Activated CD4-positive, alpha-beta T cell treated with anti-CD3 and anti-CD28 coated beads, Interleukin-2, amount 10 ng/mL, durations not matched to agents 24 days and 14 days (primary cell): Measurements from ENCODE around the gene TTC23L. TPM values are rescaled to one million over a fixed set of nuclear protein-coding genes. Genes with fewer than 3 reads are reported as not detected.

ENCODE experiments used
- DNase-seq: peaks from one replicate; pipeline ENCODE4 v3.0.0; 2022
- H3K27ac Mint-ChIP-seq: one replicate; pipeline ENCODE4 v1.8.0; 2022; ENCODE audit warnings: mild to moderate bottlenecking, mixed read lengths
- H3K27me3 Mint-ChIP-seq: one replicate; pipeline ENCODE4 v1.8.0; 2022; ENCODE audit warnings: mixed read lengths
- H3K36me3 Mint-ChIP-seq: one replicate; pipeline ENCODE4 v1.8.0; 2022; ENCODE audit warnings: low read depth, mild to moderate bottlenecking, mixed read lengths
- H3K4me1 Mint-ChIP-seq: one replicate; pipeline ENCODE4 v1.8.0; 2021; ENCODE audit warnings: mixed read lengths
- H3K4me3 Mint-ChIP-seq: one replicate; pipeline ENCODE4 v1.8.0; 2022; ENCODE audit warnings: mild to moderate bottlenecking, moderate library complexity, mixed read lengths
- H3K9me3 Mint-ChIP-seq: one replicate; pipeline ENCODE4 v1.8.0; 2021; ENCODE audit warnings: mixed read lengths
- intact Hi-C: fragments of 100-400 bp; cut with micrococcal nuclease; formaldehyde crosslinking; loops from one replicate; pipeline ENCODE4 v1.15.1; 2023
- total RNA-seq: library from RNA; stranded (reverse); gene quantifications from 2 replicates; pipeline ENCODE4 v1.2.3, GENCODE V29; 2022

The TTC23L gene
- total RNA-seq, 1 donor from 2014 or later: not detected

DNA sequence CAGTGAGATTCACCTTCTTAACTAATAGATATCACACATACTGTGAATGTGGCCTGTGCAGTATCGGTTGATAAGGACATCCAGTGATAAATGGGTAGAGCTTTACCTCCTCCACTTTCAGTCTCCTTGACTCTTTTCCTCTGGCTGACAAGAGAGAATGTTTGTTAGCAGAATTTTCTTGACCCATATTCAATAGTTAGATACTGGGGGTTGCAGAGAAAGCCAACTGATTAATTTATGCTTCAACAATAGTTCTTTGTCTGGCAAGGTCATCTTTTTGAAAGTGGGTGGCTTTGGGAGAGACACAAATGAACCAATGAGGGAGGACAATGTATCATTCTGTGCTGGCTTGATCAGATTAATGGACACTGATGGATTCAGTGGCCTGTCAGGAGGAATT is 30.3 kb downstream of the TTC23L start:
- intact Hi-C loops: no loop called here
- Mint-ChIP-seq H3K27ac (no peak overlapping the region), H3K4me3 (no peak overlapping the region), H3K9me3 (no peaks in the 10 kb centered on the region), H3K4me1 (no peaks in the 10 kb centered on the region), H3K36me3 (no peaks in the 10 kb centered on the region), H3K27me3 (peaks cover 9% of the 10 kb centered on the region)
- DNase-seq: no peak

DNA sequence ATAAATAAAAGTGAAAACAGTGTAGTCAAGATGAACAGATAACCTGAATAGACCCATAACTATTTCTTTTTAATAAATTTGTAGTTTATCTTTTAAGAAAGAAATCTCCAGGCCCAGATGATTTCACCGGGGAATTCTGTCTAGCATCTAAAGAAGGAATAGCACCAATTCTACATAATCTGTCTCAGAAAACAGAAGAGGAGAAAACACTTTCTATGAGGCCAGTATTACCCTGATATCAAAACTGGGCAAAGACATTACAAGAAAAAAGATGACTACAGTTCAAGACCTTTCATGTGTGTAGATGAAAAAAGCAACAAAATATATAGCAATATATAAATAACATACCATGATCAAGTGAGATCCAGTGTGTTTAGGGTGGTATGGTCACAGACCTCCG is 31.4 kb downstream of the TTC23L start:
- Mint-ChIP-seq H3K4me3 (no peak overlapping the region), H3K27ac (no peak overlapping the region), H3K4me1 (no peaks in the 10 kb centered on the region), H3K27me3 (peaks cover 9% of the 10 kb centered on the region), H3K36me3 (no peaks in the 10 kb centered on the region), H3K9me3 (no peaks in the 10 kb centered on the region)
- intact Hi-C loops: no loop called here
- no peak for DNase-seq

GRCh38 chr5:34876275-34876674 is 37.3 kb downstream of the TTC23L start:
- intact Hi-C loops: no loop called here
- no peak overlapping the region for H3K4me3 Mint-ChIP-seq
- peaks cover 8% of the 10 kb centered on the region for H3K9me3 Mint-ChIP-seq
- no peaks in the 10 kb centered on the region for H3K36me3 Mint-ChIP-seq
- no peak for DNase-seq
- H3K27me3 Mint-ChIP-seq: peaks cover 11% of the 10 kb centered on the region
- H3K4me1 Mint-ChIP-seq: no peaks in the 10 kb centered on the region
- no peak overlapping the region for H3K27ac Mint-ChIP-seq

DNA sequence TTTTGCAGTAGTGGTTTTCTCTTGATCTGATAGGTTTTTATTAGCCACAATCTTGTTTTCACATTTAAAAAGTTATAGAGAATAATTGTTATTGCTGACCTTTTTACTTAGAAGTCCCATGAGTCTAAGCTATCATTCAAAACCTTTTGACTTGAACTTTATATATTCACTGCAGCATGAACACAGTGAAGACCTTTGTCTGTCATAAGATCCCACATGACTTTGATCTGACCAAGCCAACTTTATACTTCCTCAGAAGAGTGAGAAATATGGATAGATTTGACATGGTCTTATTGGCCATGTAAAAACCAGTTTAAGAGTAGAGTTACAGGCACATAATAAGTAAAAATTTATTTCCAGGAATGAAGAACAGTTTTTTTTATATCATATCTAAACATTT is 42.3 kb downstream of the TTC23L start:
- no peak for DNase-seq
- intact Hi-C loops: no loop called here
- peaks cover 6% of the 10 kb centered on the region for H3K9me3 Mint-ChIP-seq

DNA sequence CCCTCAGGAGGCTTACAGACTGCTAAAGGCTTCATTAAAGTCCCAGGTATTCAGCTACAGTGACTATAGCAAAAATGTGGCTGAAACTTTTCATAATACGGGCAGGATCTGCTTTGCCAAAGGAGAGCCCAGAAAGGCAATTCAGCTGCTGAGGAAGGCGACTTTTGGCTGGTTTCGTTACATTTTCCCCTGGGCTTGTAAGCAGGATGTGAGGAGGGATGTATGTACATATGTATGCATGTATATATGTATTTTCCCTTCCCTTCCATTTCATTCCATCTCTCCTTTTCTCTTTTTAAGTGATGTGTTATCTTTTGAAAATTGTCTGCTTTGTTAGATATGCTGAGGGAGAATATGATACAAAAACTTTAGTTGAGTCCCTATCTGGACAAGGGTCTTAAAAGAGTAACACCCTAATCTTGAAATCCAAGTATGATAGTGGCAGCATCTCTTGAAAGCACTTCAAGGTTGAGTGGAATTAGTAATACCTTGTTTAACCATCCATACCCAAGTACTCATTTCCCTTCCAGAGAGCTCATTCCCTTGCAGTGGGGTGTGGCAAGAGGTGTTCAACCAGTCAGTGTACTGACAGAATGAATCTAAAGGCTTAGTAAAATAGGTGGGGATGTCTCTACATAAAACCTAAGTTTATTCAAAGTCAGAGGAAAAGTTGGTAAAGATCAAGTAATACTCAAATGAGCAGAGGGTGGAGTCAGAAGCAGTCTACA is 47.6 kb downstream of the TTC23L start:
- H3K27ac Mint-ChIP-seq: no peak overlapping the region
- no peaks in the 10 kb centered on the region for H3K4me1 Mint-ChIP-seq
- H3K36me3 Mint-ChIP-seq: no peaks in the 10 kb centered on the region
- no peak overlapping the region for H3K4me3 Mint-ChIP-seq
- no peak for DNase-seq
- intact Hi-C loops: no loop called here
- peaks cover 10% of the 10 kb centered on the region for H3K27me3 Mint-ChIP-seq
- no peaks in the 10 kb centered on the region for H3K9me3 Mint-ChIP-seq

More for the DNA sequence above, 42.3 kb downstream of the TTC23L start:
- Mint-ChIP-seq H3K36me3 (no peaks in the 10 kb centered on the region), H3K27ac (no peak overlapping the region), H3K4me1 (no peaks in the 10 kb centered on the region), H3K4me3 (no peak overlapping the region), H3K27me3 (peaks cover 12% of the 10 kb centered on the region)

- no peak overlapping the region for H3K27ac Mint-ChIP-seq
- no peaks in the 10 kb centered on the region for H3K9me3 Mint-ChIP-seq
- no peak for DNase-seq
- peaks cover 5% of the 10 kb centered on the region for H3K27me3 Mint-ChIP-seq
- intact Hi-C loops: no loop called here
- no peaks in the 10 kb centered on the region for H3K36me3 Mint-ChIP-seq
- H3K4me1 Mint-ChIP-seq: no peaks in the 10 kb centered on the region
- no peak overlapping the region for H3K4me3 Mint-ChIP-seq
Measured at GRCh38 chr5:34889394-34889793, 50.4 kb downstream of the TTC23L start.

DNA sequence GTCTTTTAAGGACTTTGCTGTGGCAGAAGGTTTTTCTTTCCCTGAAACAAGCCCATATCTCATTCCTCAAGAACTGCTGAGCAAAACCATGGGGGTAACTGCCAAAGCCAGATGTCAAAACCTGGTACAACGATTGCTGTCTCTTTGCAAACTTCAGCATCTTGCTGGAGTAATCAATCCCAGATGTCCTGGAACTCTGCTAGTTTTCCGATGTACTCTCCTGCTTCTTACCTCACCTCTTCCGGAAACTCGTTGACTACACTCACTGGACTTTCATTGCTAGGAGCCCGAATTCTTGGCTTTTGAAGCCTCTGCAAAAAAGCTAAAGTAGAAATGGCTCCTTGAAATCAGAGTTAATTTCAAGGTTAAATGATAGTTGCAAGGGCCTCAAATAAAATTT is 53.0 kb downstream of the TTC23L start:
- no peak for DNase-seq
- Mint-ChIP-seq H3K27me3 (no peaks in the 10 kb centered on the region), H3K4me3 (no peak overlapping the region), H3K9me3 (no peaks in the 10 kb centered on the region), H3K27ac (no peak overlapping the region), H3K4me1 (no peaks in the 10 kb centered on the region), H3K36me3 (no peaks in the 10 kb centered on the region)
- intact Hi-C loops: no loop called here

DNA sequence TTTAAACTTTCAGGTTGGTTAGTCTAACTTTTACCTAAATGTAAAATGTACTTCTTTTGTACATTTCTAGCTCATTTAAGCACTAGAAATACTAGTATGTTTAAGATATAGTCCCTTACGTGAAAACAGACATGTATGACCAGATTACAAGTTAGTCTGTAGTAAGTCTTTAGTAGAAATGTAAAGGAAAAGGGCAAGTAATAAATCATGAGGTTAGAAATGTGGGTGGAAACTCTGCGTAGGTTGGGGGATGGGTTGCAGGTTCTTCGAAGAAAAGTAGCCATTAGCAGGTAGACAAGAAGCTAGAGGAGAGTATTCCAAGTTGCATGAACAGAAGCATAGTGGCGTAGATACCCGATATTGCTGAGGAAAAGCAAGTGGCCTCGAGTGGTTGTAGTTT is 53.5 kb downstream of the TTC23L start:
- Mint-ChIP-seq H3K4me3 (no peak overlapping the region), H3K27ac (no peak overlapping the region), H3K4me1 (no peaks in the 10 kb centered on the region), H3K27me3 (no peaks in the 10 kb centered on the region), H3K36me3 (no peaks in the 10 kb centered on the region), H3K9me3 (no peaks in the 10 kb centered on the region)
- no peak for DNase-seq
- intact Hi-C loops: no loop called here

DNA sequence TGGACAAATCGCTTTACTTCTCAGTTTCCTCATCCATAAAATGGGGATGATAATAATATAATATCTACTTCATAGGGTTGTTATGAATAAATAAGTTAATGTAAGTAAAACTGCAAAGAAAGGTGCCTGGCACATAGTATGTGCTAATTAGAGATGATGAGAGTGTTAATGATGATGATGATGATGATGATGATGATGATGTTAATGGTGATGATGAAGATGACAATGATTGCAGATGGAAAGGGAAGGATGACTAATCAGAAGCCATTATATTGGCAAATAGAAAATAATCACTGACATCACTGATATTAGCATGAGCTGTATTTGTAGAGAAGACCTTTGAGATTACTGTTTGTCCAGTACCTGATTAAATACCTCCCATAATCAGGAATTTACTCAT is 55.8 kb downstream of the TTC23L start:
- H3K27me3 Mint-ChIP-seq: no peaks in the 10 kb centered on the region
- no peak overlapping the region for H3K27ac Mint-ChIP-seq
- DNase-seq: no peak

GRCh38 chr5:34895641-34896419 is 56.9 kb downstream of the TTC23L start:
- Mint-ChIP-seq H3K27ac (no peak overlapping the region), H3K27me3 (no peaks in the 10 kb centered on the region), H3K4me1 (no peaks in the 10 kb centered on the region), H3K36me3 (no peaks in the 10 kb centered on the region), H3K4me3 (no peak overlapping the region), H3K9me3 (no peaks in the 10 kb centered on the region)
- intact Hi-C loops: no loop called here
- no peak for DNase-seq

More for the DNA sequence above, 55.8 kb downstream of the TTC23L start:
- H3K4me1 Mint-ChIP-seq: no peaks in the 10 kb centered on the region
- intact Hi-C loops: no loop called here
- H3K9me3 Mint-ChIP-seq: no peaks in the 10 kb centered on the region
- H3K4me3 Mint-ChIP-seq: no peak overlapping the region
- no peaks in the 10 kb centered on the region for H3K36me3 Mint-ChIP-seq

- no peak for DNase-seq
- H3K9me3 Mint-ChIP-seq: no peaks in the 10 kb centered on the region
- no peak overlapping the region for H3K4me3 Mint-ChIP-seq
- no peak overlapping the region for H3K27ac Mint-ChIP-seq
- intact Hi-C loops: loop anchor here (1.0 kb wide), 3 partner anchors 374 to 423 kb away; no protein-coding TSS in a partner anchor
- no peaks in the 10 kb centered on the region for H3K4me1 Mint-ChIP-seq
- no peaks in the 10 kb centered on the region for H3K36me3 Mint-ChIP-seq
- H3K27me3 Mint-ChIP-seq: no peaks in the 10 kb centered on the region
Measured at GRCh38 chr5:34897646-34898045, 58.7 kb downstream of the TTC23L start.

GRCh38 chr5:34898258-34898895 is 59.4 kb downstream of the TTC23L start:
- Mint-ChIP-seq H3K27ac (no peak overlapping the region), H3K4me1 (no peaks in the 10 kb centered on the region), H3K27me3 (no peaks in the 10 kb centered on the region), H3K4me3 (no peak overlapping the region), H3K9me3 (no peaks in the 10 kb centered on the region), H3K36me3 (peaks cover 2% of the 10 kb centered on the region)
- intact Hi-C loops: loop anchor here (1.0 kb wide), 3 partner anchors 375 to 424 kb away; no protein-coding TSS in a partner anchor
- peak; percentile 86 for DNase-seq

DNA sequence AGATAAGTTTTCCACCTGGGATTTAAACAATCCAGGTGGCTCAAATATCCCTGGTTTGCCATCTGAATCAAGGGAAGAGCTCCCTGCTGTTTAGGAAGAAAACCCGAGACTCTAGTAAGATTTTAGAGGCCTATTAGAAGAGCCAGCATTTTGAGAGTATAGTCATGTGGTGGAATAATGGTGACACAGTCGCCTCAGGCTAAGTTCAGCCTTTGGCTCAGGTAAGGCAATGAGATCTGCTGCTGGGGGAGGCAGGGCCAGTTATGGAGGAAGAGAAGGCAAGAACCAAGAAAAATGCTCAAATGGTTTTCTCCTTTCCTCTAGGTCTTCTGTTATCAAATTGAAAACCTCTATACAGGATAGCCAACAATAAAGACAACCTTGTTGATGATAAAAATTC is 60.1 kb downstream of the TTC23L start:
- no peak overlapping the region for H3K27ac Mint-ChIP-seq
- no peaks in the 10 kb centered on the region for H3K4me1 Mint-ChIP-seq
- H3K4me3 Mint-ChIP-seq: no peak overlapping the region
- no peaks in the 10 kb centered on the region for H3K9me3 Mint-ChIP-seq
- no peak for DNase-seq
- intact Hi-C loops: no loop called here
- no peaks in the 10 kb centered on the region for H3K27me3 Mint-ChIP-seq
- H3K36me3 Mint-ChIP-seq: peaks cover 3% of the 10 kb centered on the region

DNA sequence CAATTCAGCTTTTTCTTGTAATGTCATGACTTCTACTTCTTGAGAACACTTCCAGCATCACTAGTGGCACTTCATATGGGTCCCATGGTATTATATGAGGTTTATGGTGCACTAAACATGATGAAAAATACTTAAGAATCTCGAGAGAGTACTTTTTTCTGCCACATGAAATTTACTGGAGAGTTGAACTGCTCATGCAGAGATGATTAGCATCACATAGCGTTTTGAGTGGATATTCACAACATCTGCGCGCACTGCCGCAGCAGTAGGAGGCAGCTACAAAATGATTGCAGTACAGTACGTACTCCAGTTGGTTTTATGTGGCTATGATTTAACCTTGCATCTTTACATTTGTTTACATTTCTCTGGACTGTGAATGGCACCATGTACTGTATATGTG is 61.7 kb downstream of the TTC23L start:
- no peak for DNase-seq
- intact Hi-C loops: no loop called here
- H3K27me3 Mint-ChIP-seq: no peaks in the 10 kb centered on the region
- H3K36me3 Mint-ChIP-seq: peaks cover 9% of the 10 kb centered on the region
- H3K27ac Mint-ChIP-seq: no peak overlapping the region
- H3K9me3 Mint-ChIP-seq: no peaks in the 10 kb centered on the region
- no peak overlapping the region for H3K4me3 Mint-ChIP-seq
- no peaks in the 10 kb centered on the region for H3K4me1 Mint-ChIP-seq
